ENCODE data around the gene PTCH2. TPM values are rescaled to one million over a fixed set of nuclear protein-coding genes. Genes with fewer than 3 reads are reported as not detected.

The PTCH2 gene
- total and polyA plus RNA-seq, 2 of the 13 experiments (the other 11 are each of a cell fraction or from before 2014, with no cell fraction given), result 0.60 to 1.5 TPM

GRCh38 chr1:44842862-44843655 is at the start of gene PTCH2 (continued):
- no peak for TF ChIP-seq PLRG1 (conservative IDR thresholded peaks at IDR 0.05)
- no peak for TF ChIP-seq CBFB (CRISPR knock-in tag; IDR thresholded peaks at IDR 0.05)
- no peak for TF ChIP-seq ZNF558 (CRISPR knock-in tag; IDR thresholded peaks at IDR 0.05; ENCODE audit: borderline replicate concordance)
- TF ChIP-seq, protein P1, sequence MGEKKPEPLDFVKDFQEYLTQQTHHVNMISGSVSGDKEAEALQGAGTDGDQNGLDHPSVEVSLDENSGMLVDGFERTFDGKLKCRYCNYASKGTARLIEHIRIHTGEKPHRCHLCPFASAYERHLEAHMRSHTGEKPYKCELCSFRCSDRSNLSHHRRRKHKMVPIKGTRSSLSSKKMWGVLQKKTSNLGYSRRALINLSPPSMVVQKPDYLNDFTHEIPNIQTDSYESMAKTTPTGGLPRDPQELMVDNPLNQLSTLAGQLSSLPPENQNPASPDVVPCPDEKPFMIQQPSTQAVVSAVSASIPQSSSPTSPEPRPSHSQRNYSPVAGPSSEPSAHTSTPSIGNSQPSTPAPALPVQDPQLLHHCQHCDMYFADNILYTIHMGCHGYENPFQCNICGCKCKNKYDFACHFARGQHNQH (CRISPR knock-in tag; IDR thresholded peaks at IDR 0.05), result no peak
- no peak for TF ChIP-seq NCOR1 (IDR thresholded peaks at IDR 0.05; ENCODE audit: borderline replicate concordance, low read length)
- no peak for TF ChIP-seq ZNF790 (CRISPR knock-in tag; IDR thresholded peaks at IDR 0.05; ENCODE audit: borderline replicate concordance)
- no peak for TF ChIP-seq THAP7 (CRISPR knock-in tag; IDR thresholded peaks at IDR 0.05)
- no peak for TF ChIP-seq ZBTB46 (CRISPR knock-in tag; IDR thresholded peaks at IDR 0.05; ENCODE audit: borderline replicate concordance)
- no peak for TF ChIP-seq SAFB2 (CRISPR knock-in tag; IDR thresholded peaks at IDR 0.05; ENCODE audit: borderline replicate concordance, low read depth)
- TF ChIP-seq MIXL1 (CRISPR knock-in tag; IDR thresholded peaks at IDR 0.05), result no peak
- TF ChIP-seq SRSF9 (IDR thresholded peaks at IDR 0.05; ENCODE audit: borderline replicate concordance, insufficient read depth, low read depth, low read length, poor library complexity, severe bottlenecking), result no peak
- no peak for TF ChIP-seq ZHX1 (CRISPR knock-in tag; IDR thresholded peaks at IDR 0.05; ENCODE audit: low read depth)
- TF ChIP-seq, protein P2, sequence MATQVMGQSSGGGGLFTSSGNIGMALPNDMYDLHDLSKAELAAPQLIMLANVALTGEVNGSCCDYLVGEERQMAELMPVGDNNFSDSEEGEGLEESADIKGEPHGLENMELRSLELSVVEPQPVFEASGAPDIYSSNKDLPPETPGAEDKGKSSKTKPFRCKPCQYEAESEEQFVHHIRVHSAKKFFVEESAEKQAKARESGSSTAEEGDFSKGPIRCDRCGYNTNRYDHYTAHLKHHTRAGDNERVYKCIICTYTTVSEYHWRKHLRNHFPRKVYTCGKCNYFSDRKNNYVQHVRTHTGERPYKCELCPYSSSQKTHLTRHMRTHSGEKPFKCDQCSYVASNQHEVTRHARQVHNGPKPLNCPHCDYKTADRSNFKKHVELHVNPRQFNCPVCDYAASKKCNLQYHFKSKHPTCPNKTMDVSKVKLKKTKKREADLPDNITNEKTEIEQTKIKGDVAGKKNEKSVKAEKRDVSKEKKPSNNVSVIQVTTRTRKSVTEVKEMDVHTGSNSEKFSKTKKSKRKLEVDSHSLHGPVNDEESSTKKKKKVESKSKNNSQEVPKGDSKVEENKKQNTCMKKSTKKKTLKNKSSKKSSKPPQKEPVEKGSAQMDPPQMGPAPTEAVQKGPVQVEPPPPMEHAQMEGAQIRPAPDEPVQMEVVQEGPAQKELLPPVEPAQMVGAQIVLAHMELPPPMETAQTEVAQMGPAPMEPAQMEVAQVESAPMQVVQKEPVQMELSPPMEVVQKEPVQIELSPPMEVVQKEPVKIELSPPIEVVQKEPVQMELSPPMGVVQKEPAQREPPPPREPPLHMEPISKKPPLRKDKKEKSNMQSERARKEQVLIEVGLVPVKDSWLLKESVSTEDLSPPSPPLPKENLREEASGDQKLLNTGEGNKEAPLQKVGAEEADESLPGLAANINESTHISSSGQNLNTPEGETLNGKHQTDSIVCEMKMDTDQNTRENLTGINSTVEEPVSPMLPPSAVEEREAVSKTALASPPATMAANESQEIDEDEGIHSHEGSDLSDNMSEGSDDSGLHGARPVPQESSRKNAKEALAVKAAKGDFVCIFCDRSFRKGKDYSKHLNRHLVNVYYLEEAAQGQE (IDR thresholded peaks at IDR 0.05; ENCODE audit: borderline replicate concordance in 1 of 2, low read depth in 1 of 2, low read length in 2 of 2), result no peak
- no peak for TF ChIP-seq HOMEZ (CRISPR knock-in tag; IDR thresholded peaks at IDR 0.05; ENCODE audit: low read depth)

All from HepG2 (cell line).